Measurements from ENCODE around the gene DYNC2I2.

Gene DYNC2I2

DNA sequence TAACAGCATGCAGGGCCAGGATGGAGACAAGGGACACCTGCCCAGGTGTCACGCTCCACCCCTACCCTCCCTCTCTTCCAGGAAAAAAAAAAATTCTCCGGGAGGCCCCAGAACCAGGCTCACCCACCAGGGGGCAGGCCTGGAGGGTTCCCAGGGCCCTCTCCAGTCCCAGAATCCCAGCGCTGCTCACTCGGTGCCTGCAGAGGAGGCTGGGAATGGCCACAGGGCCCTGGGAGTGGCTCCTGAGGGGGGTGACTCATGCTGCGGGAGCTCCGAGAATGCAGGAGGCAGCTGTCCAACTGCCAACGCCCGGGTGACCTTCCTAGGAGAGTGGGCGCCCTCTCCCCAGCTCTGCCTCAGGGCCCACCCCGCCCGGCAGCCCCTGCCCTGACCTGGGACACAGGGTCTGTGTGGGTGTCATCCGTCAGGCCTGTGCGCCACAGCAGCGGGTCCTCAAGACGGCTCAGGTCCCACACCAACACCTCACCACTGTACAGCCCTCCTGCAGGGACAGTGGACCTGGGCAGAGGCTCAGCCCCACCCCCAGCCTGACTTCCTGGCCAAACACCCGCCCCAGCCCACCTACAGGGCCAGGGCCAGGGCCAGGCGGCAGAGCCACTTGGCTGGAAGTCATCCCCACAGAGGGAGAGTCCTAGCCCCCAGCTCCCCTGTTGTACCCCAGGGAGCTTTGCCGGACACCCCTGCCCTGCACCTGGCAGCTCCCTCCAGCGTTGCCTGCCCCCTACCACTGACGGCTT, 21.2 kb downstream of the DYNC2I2 start:
- DNase-seq: peak; percentile 50

DNA sequence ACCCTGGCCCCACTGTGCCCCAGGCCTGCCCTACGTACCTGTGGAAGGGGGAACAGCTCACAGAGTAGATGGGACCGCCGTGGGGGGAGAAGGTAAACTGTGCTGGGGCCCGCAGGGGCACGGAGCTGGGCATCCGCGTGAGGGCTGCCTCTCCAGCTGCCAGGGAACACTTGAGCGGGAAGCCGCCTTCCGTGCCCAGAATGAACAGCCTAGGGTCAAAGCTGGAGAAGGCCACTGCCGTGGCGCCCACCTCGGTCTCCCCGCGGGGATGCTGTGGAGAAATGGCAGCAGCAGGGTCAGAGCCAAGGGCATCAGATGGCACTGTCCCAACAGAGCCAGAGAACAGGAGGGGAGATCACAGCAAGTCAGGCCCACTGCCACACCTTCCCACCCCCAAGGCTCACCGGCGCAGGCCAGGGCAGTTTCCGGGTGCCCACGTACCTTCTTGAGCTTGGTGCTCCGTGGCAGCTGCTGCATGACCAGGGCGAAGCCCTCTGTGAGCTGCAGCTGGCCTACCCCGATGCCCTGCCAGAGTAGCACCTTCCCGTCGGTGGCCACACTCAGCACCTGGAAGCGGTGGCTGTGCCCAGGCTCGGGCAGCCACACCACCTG, 21.9 kb downstream of the DYNC2I2 start:
- no peak for DNase-seq

DNA sequence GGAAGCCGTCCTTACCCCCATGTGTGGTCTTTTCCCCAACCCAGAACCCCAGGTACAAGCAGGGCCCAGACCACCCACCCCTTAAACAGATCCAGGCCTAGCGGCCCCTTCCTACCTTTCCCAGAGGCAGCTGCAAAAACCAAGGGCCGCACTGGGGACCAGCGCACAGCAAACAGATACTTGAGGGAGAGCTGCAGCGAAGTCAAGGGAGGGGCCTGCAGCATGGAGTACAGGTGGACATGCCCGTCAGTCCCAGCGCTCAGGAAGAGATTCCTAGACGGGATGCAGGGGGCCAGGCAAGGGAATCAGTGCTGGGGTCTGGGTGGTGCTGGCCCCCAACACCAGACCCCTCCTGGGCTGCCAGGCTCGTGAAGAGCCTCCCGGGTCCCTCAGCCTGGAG, 22.5 kb downstream of the DYNC2I2 start:
- DNase-seq: no peak

DNA sequence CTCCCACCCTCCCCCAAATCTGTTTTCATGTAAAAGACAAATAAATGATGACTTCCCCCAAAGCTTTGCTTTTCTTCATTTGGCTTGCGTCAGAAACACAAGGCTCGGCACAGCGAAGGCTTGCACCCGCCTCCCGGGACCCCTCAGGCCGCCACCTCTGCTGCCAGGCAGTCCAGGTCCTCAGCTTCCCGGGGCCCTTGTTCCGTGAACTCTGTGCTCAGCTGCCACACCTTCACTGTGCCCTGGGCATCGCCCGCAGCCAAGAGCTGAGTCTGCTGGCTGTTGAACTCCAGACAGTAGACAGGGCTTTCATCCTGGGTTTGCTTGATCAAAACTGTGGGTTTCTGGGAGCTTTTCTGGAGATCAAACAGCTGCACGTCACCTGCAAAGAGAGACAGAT, 23.0 kb downstream of the DYNC2I2 start:
- DNase-seq: no peak

DNA sequence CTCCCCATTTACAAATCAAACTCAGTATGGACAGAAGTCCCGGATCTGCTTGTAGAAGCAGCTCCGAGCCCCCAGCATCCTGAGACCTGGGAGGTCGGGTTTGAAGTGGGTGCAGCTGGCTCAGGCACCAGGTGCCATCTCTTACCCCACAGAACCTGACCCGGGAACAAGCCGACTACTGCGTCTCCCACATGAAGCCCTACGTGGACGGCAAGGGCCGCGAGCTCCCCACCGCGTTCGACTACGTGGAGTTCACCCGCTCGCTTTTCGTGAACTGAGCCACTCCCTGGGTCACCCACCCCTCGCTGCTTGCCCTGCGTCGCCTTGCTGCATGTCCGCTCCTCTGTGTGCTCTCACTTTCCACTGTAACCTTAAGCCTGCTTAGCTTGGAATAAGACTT, 23.6 kb downstream of the DYNC2I2 start:
- DNase-seq: no peak

DNA sequence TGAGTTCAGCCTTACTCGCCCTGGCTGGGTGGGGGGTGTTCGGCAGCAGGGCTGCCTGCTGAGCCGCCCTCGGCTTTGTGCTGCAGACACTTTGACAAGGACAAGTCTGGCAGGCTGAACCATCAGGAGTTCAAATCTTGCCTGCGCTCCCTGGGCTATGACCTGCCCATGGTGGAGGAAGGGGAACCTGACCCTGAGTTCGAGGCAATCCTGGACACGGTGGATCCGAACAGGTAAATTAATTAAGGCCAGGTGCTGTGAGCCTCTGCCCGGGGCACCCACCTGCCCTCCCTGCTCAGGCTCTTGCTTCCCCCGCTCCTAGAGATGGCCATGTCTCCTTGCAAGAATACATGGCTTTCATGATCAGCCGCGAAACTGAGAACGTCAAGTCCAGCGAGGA, 24.2 kb downstream of the DYNC2I2 start:
- DNase-seq: no peak

DNA sequence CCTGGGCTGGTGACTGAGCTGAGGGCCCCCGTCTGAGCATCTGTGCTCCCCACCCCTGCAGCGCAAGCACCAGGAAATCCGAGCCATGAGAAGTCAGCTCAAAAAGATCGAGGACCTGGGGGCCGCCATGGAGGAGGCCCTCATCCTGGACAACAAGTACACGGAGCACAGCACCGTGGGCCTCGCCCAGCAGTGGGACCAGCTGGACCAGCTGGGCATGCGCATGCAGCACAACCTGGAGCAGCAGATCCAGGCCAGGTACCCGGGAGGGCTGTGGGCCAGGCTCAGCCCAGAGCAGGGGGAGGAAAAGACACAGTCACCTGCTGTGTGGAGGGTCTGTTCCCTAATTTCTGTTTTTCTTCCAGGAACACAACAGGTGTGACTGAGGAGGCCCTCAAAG, 24.6 kb downstream of the DYNC2I2 start:
- DNase-seq: no peak

DNA sequence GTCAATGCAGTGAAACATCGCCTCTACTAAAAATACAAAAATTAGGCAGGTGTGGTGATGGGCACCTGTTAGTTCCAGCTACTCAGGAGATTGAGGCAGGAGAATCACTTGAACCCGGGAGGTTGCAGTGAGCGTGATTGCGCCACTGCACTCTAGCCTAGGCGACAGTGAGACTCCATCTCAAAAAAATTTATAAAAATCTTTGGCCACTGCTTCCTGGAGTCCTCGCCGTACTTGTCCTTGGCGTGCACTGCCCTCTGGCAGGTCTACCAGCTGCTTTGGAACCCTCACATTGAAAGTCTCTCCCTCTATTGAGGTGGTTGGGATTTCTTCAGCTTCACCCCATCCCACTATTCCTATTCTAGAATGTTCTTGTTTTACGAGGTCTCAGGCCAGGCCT, 25.0 kb downstream of the DYNC2I2 start:
- no peak for DNase-seq

DNA sequence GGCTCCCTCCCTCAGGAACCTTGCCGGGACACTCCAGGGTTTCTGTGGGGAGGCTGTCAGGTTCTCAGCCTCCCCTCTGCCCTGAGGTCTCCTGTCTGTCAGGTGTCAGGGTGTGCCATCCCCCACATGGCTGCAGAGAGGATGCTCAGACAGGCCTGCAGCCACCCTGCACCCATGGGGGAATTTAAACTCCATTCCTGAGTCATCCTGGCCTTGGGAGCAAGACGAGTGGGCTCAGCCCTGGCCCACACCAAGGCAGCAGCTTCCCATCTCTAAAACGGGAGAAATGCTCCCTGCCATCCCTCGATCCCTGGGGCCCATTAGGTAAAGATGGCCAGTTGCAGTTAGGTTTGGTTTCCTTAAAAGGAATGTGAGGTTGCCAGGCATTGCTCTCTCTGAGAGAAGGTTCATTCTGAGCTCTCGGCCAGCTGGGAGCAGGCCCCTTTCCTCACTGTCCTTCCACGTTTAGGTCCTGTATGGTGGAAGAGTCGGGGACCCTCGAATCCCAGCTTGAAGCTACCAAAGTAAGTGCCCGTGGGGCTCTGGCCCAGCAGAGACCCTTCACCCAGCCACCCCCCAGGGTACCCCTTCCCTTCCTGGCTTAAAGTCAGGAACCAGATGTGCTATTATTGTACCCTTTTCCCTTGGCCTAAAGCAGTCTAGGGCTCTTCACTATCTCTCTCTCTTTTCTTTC, 26.6 kb downstream of the DYNC2I2 start:
- no peak for DNase-seq

DNA sequence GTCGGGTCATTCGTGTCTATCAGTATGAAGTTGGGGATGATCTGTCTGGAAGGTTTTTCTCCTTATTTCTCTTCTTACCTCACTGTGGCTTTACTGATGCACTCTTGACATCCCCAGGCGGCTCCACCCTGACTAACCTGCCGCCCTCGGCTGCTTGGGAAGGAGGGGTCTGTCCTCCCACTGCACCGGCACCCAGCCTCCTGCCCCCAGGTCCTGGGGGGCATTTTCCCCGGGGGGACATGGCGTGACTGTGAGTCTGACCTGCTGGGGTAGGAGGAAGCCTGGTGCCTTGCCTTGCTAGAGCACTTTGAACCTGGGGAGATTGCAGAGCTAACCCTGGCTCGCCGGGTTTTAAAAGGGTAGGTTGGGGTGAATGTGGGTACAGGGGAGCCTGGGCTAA, 27.5 kb downstream of the DYNC2I2 start:
- DNase-seq: peak; percentile 19

DNA sequence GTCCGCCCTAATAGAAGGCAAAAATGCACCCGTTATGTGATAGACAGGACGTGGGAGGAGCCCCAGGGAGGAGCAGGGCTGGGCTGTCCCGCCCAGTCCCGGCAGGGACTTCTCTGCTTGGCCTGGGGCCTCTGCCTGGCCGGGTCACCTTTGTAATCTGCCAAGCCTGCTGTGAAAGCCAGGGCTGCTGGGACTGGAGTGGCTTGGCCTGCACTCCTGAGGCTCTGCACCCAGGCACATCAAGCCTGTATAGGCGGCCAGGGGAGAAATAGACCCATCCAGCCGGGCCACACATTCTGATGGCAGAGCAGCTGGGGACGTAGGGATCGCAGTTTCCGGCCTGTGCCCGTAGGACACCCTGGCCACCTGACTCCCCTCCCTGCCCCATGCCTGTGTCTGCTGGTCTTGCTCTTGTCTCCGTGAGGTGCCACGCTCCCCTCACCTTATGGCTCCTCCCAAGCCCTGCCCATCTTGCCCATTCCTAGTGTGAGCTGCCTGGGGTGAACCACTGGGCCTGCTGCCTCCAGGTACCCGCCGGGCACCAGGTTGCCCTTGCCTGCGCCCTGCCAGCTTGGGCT, 28.1 kb downstream of the DYNC2I2 start:
- DNase-seq: no peak

DNA sequence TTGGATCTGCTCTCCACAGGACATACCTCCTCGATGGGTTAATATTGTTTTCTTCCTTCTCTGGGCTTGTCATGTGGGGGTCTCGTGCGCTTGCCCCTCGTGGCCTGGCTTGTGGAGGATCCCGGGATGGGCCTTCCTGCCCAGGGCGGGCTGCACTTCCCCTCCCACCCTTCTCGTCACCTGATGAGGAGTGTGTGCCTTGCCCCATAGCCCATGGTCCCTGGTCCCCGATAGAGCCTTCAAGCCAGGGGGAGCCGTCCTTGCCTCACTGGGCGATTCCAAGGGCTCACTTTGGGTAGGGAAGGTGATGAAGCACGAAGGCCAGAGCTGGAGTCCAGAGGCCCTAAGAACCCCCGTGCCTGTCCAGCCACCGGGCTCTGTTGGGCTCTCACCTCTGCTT, 28.7 kb downstream of the DYNC2I2 start:
- no peak for DNase-seq

DNA sequence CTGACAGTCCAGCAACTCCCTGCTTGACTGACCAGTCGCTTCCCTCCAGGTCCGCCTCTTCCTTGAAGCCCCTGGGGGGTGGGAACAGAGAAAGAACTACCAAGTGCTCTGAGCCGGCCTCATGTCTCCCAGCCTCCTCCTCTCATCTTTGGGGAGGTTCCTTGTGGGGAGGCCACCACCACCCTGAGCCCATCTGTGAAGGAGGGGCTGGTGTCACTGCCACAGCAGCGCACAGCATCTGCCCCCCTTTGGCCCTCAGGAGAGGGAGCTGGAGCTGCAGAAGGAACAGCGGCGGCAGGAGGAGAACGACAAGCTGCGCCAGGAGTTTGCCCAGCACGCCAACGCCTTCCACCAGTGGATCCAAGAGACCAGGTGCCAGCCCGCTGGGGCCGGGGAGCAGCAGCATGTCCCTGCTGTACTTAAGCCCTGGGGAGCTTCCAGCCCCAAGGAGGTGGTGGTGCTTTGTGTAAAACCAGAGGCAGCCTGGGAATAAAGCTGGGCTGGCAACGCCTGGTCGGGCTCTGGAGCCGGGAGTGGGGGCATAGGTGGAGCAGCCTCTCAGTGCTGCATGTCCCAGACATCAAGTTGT, 29.4 kb downstream of the DYNC2I2 start:
- no peak for DNase-seq

DNA sequence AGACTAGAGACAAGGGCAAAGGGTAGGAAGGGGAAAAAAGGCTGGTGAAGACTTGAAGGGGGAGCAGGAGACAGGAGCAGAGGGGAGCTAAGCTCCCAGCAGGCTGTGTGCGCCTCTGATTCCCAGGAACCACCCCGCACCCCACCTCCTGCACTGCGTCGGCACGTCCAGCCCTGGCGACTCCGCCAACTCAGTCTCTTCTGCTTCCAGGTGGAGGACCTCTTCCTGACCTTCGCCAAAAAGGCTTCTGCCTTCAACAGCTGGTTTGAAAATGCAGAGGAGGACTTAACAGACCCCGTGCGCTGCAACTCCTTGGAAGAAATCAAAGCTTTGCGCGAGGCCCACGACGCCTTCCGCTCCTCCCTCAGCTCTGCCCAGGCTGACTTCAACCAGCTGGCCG, 30.5 kb downstream of the DYNC2I2 start:
- DNase-seq: no peak

DNA sequence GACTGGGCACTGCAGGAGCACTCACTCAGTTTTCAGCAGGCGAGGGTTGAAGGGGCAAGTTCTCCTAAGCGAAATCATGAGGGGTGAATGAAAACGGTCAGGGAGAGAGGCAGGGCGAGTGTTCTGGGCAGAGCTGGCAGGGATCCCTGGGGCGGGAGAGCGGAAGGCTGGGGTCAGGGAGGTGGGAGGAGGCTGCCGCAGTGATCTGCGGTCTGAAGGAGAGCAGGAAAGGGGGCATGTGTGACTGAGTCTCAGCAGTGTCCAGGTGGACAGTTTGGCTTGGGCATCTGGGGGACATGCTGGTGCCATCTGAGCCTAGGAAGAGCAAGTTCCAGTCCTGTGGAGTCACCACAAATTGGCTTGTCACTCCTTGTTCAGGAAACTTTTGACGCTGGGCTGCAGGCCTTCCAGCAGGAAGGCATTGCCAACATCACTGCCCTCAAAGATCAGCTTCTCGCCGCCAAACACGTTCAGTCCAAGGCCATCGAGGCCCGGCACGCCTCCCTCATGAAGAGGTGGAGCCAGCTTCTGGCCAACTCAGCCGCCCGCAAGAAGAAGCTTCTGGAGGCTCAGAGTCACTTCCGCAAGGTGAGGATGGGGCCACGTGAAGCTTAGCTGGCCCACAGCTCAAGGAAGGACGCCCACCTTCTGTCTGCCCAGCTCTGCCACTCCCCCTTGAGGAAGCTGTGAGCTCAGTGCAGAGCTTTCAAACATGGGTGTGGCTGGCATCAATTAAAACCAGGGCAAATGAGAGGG, 31.1 kb downstream of the DYNC2I2 start:
- DNase-seq: no peak

DNA sequence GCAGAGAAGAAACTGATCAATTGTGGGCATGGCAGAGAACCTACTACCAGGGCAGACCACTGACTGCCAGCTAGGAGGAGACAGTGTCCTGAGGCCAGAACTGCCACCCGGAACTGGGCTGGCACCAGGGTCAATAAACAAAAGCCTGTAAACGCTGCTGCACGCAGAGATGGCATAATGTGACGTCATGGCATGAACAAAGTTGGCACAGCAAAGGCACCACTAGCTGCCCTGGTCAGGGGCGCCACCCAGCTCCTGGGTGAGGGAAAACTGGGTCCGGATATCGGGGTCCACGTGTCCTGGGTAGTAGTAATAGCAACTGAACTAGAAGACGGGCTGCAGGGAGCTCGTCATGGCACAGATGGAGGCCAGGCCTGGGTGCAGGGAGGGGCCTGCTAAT, 32.1 kb downstream of the DYNC2I2 start:
- no peak for DNase-seq

DNA sequence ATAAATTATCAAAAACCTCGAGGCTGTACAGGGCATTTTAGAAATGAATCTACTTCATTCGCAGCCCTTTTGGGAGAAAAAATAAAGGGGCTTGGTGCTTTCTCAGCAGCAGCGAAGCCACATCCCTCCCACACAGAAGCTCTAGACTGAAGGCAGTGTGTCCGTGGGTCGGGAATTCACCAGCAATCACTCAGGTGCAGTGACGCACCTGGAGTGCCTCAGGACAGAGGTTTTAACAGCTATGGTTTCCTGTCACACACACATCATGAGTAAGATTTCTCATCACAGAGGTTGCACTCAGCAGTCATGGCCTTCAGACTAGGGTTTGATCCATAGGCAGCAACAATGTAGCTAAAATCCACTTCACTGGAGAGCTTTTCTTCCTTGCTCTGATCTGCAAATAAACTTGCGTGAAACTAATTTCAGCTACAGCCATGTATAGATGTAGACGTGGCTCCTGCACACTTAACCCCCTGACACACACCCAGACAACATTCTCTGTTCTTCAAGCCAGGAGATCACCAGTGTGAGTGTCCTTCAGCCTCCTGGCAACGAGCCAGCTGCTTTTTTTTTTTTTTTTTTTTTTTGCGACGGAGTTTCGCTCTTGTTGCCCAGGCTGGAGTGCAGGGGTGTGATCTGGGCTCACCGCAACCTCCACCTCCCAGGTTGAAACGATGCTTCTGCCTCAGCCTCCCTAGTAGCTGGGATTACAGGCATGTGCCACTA, 34.8 kb downstream of the DYNC2I2 start:
- DNase-seq: no peak

DNA sequence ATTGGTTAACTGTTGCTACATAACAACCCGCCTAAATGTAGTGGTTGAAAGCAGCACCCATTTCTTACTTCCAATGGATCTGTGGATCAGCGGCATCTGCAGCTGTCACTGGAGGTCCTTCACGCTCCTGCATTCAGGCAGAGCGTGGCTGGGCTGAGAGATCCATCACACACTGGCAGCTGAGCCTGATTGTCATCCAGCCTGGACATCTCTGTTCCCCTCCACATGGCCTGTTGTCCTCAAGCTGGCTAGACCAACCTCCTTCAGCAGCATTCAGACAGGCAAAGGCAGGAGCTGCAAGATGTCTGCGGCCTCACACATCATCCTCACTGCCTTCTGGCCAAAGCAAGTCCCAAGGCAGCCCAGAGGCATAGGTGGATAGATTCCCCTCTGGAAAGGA, 36.9 kb downstream of the DYNC2I2 start:
- DNase-seq: no peak

DNA sequence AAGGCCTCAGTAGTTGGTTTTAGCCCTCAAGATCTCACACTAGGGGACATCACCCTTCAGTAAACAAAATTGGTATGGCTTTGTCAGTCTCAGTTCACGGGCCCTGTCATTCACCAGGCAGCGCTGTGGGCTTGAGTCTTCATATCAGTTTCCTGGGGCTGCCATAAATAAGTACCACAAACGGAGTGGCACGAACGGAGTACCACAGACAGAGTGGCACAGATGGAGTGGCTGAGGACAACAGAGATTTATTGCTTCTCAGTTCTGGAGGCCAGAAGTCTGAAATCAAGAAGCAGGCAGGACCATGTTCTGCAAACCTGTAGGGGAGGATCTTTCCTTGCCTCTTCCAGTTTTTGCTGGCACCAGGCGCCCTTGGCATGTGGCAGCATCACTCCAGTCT, 37.5 kb downstream of the DYNC2I2 start:
- DNase-seq: no peak

DNA sequence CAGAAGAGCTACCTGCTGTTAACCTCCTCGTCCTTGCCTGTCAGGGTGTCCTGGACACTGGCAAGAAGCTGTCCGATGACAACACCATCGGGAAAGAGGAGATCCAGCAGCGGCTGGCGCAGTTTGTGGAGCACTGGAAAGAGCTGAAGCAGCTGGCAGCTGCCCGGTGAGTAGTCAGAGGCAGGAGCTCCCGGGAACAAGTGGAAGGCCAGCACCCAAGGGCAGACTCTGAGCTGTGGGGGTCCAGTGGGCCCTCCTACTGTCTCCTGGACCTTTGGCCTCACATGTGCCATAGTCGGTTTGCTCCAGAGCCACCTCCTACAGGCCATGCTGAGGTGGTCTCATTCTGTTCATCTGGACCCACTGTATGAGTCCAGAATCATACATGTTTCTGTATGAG, 38.7 kb downstream of the DYNC2I2 start:
- DNase-seq: no peak

DNA sequence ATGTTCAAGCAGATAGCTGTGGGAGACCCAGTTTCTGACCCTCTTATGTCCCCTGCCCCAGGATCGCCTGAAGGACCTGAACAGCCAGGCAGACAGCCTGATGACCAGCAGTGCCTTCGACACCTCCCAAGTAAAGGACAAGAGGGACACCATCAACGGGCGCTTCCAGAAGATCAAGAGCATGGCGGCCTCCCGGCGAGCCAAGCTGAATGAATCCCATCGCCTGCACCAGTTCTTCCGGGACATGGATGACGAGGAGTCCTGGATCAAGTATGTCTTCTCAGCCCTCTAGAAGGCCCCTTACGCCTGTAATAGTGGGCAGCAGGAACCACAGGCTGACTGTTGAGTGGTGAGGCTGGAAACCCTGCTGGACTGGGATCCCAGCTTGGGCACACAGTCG, 41.1 kb downstream of the DYNC2I2 start:
- no peak for DNase-seq

DNA sequence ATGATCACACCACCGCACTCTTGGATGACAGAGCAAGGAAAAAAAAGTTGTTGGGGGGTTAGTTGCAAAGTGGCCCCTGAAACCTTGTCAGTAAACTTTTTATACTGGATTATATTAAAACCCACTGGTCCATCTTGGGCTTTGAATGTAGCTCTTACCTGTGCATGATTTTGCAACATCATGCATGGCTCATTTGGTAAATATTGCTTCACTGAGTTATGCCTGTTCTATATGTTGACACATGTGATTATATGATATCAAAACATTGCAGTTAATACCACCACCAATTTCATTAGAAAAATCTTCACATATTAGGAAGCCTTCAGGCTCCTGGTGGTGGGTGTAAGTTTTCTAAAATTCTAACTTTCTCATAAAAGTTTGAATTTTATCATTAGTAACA, 41.9 kb downstream of the DYNC2I2 start:
- DNase-seq: no peak

All from NCI-H2171 treated with DMSO at 0.1 percent for 48 hours (cell line).